ENCODE results near the gene ZSCAN5A. TPM values are rescaled to one million over a fixed set of nuclear protein-coding genes. Genes with fewer than 3 reads are reported as not detected.
"Not testable (repeated sequence)": the region's sequence is repeated elsewhere in the genome, so short reads cannot be mapped to it uniquely, and the experiment has no call there.

Gene ZSCAN5A
- total and polyA plus RNA-seq, 2 of the 13 experiments (the other 11 are each of a cell fraction or from before 2014, with no cell fraction given) = 9.5 to 17.8 TPM

- H3K4me1 ChIP-seq (ENCODE audit: insufficient read depth, low read length); H3K9ac ChIP-seq (ENCODE audit: insufficient read depth, low read depth, low read length); POLR2A ChIA-PET; H3K9me3 ChIP-seq (ENCODE audit: low read length); DNase-seq (ENCODE audit: low spot score); H4K20me1 ChIP-seq (ENCODE audit: insufficient read depth, low read length); H3K27ac ChIP-seq (ENCODE audit: extremely low read length, insufficient read depth, low read length); ATAC-seq; BruUV-seq (replicated peaks); FAIRE-seq; CTCF ChIA-PET (ENCODE audit: low intra/inter-chr PET ratio, low total read pairs); H3K27me3 ChIP-seq (ENCODE audit: control insufficient read depth in 1 of 2, insufficient read depth in 2 of 2, low read length in 2 of 2); intact Hi-C loops (cut with micrococcal nuclease; ENCODE audit: unreplicated experiment); in situ Hi-C loops (cut with HindIII; ENCODE audit: extremely low pct_ligation_motif_present, low pct_unique_long_range_greater_than_20kb); H3K79me2 ChIP-seq (ENCODE audit: insufficient read depth, low read length); H3K4me3 ChIP-seq (replicated peaks in 1 of 3; ENCODE audit: insufficient read depth in 1 of 3, low read depth in 2 of 3, low read length in 3 of 3); H2AFZ ChIP-seq (ENCODE audit: low read length); H3K4me2 ChIP-seq (ENCODE audit: low read depth, low read length); H3K36me3 ChIP-seq (replicated peaks in 1 of 2; ENCODE audit: control insufficient read depth in 1 of 2, insufficient read depth in 2 of 2, low read length in 2 of 2): not testable (repeated sequence)
- WGBS (ENCODE audit: low lambda C conversion rate) = 96% methylated on average over 4 of the region's 4 CpGs
Observed at GRCh38 chr19:56245764-56246163, 68.9 kb downstream of the ZSCAN5A start.

GRCh38 chr19:56245121-56245740 lies 69.4 kb downstream of the ZSCAN5A start:
- BruUV-seq (replicated peaks) = no TSS peak
- no peaks in the 10 kb centered on the region for H3K9me3 ChIP-seq (ENCODE audit: low read length)
- no peaks in the 10 kb centered on the region; a peak in 1 of 5 replicates for H3K36me3 ChIP-seq (replicated peaks in 1 of 2; ENCODE audit: control insufficient read depth in 1 of 2, insufficient read depth in 2 of 2, low read length in 2 of 2)
- H4K20me1 ChIP-seq (ENCODE audit: insufficient read depth, low read length) = no peaks in the 10 kb centered on the region
- TF ChIP-seq FOXA3 (CRISPR knock-in tag; IDR thresholded peaks at IDR 0.05) (no peak), REPIN1 (CRISPR knock-in tag; IDR thresholded peaks at IDR 0.05; ENCODE audit: borderline replicate concordance, low read depth) (no peak), ZNF549 (CRISPR knock-in tag; IDR thresholded peaks at IDR 0.05) (no peak), BCLAF1 (IDR thresholded peaks at IDR 0.05) (no peak)
- in situ Hi-C loops (cut with HindIII; ENCODE audit: extremely low pct_ligation_motif_present, low pct_unique_long_range_greater_than_20kb) = no loop called here
- no peaks in the 10 kb centered on the region for H3K79me2 ChIP-seq (ENCODE audit: insufficient read depth, low read length)
- intact Hi-C loops (cut with micrococcal nuclease; ENCODE audit: unreplicated experiment) = no loop called here
- ATAC-seq = no peak
- FAIRE-seq = no peak
- H3K27ac ChIP-seq (ENCODE audit: extremely low read length, insufficient read depth, low read length) = no peak overlapping the region
- ChIA-PET CTCF (ENCODE audit: low intra/inter-chr PET ratio, low total read pairs) (no interaction called here), POLR2A (no interaction called here)
- H3K4me1 ChIP-seq (ENCODE audit: insufficient read depth, low read length) = no peaks in the 10 kb centered on the region
- DNase-seq (ENCODE audit: low spot score) = no peak
- WGBS (ENCODE audit: low lambda C conversion rate) = 96% methylated on average over 7 of the region's 7 CpGs
- H3K27me3 ChIP-seq (ENCODE audit: control insufficient read depth in 1 of 2, insufficient read depth in 2 of 2, low read length in 2 of 2) = no peaks in the 10 kb centered on the region
- no peak overlapping the region for H2AFZ ChIP-seq (ENCODE audit: low read length)
- no peak overlapping the region for H3K9ac ChIP-seq (ENCODE audit: insufficient read depth, low read depth, low read length)
- no peak overlapping the region for H3K4me3 ChIP-seq (replicated peaks in 1 of 3; ENCODE audit: insufficient read depth in 1 of 3, low read depth in 2 of 3, low read length in 3 of 3)
- H3K4me2 ChIP-seq (ENCODE audit: low read depth, low read length) = no peak overlapping the region

Data from HepG2 (cell line).